ENCODE results near the gene SELENOK. TPM values are rescaled to one million over a fixed set of nuclear protein-coding genes. Genes with fewer than 3 reads are reported as not detected.
A peak's percentile ranks its signal among the peaks of the same experiment; 100 is the strongest.

The SELENOK gene
- total and polyA plus RNA-seq, 2 of the 13 experiments (the other 11 are each of a cell fraction or from before 2014, with no cell fraction given) = 67.0 to 81.0 TPM

DNA sequence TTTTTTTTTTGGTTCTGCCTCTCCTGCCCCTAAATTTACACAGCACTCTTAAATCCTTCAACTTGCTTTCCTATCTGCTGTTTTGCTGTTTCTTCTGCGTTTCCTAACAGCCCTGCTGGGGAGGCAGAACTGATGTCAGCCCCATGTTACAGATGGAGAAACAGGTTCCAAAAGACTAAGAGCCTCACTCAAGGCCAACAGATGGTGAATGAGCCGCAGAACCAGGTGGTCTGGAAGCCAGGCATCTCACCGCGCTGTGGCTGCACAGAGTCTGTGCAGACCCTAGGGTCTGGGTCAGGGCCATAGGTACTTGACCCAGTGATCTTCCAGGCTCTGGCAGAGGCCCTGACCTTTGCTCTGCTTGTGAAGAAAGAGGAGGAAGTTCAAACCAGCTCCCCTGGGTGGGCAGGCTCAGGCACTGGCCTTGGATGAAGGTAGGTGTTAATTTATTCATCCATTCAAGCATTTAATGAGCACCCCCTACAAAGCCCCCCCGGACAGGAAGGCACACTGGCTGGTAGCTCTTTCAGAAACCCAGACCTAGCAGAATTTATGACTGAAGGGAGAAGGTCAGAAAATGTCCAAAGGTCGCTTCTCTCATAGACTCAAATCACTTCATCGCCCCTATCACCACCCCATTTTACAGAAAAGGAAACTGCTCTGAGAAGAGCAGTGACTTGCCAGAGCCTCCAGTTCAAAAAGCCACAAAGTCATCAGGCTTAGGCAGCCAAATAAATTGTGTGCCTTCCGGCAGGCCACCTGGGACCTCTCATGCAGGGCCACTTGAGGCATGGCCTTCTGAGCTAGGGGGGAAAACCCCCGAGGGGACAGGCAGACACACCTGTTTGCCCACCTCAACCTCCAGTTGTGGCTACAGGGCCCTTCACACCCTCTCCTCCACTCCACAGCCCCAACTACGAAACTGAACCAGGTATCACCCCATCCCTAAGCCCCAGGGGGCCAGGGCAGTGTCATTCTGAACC, 48.2 kb downstream of the SELENOK start:
- FAIRE-seq (no peak), ATAC-seq (peak; percentile 25), DNase-seq (ENCODE audit: low spot score) (no peak)
- WGBS (ENCODE audit: low lambda C conversion rate) = 0% methylated on average over 9 of the region's 10 CpGs
- BruUV-seq (replicated peaks) = no TSS peak
- peak overlapping the region; percentile 98 for H3K27ac ChIP-seq (ENCODE audit: extremely low read length, insufficient read depth, low read length)
- H3K27me3 ChIP-seq (ENCODE audit: control insufficient read depth in 1 of 2, insufficient read depth in 2 of 2, low read length in 2 of 2) = no peaks in the 10 kb centered on the region; a peak in 1 of 5 replicates
- peaks cover 76% of the 10 kb centered on the region for H3K4me1 ChIP-seq (ENCODE audit: insufficient read depth, low read length)
- POLR2A ChIA-PET = interaction anchor here (0.6 to 6.5 kb wide), 15 partner anchors 11 to 1810 kb away, joined by 3 to 156 read pairs (median 10); partner anchors contain the start of genes ACTR8, DCP1A and SELENOK
- H3K9ac ChIP-seq (ENCODE audit: insufficient read depth, low read depth, low read length) = peak overlapping the region; percentile 97
- in situ Hi-C loops (cut with HindIII; ENCODE audit: extremely low pct_ligation_motif_present, low pct_unique_long_range_greater_than_20kb) (no loop called here), intact Hi-C loops (cut with micrococcal nuclease; ENCODE audit: unreplicated experiment) (loop anchor here (2.0 to 5.0 kb wide), 3 partner anchors 36 to 47 kb away; partner anchors contain the start of gene SELENOK)
- H3K79me2 ChIP-seq (ENCODE audit: insufficient read depth, low read length) = peaks cover 83% of the 10 kb centered on the region
- H3K4me3 ChIP-seq (replicated peaks in 1 of 3; ENCODE audit: insufficient read depth in 1 of 3, low read depth in 2 of 3, low read length in 3 of 3) = peak overlapping the region; percentile 73 to 92 (median 77)
- CTCF ChIA-PET (ENCODE audit: low intra/inter-chr PET ratio, low total read pairs) = interaction anchor here (0.6 kb wide), 1 partner anchor 21 kb away, joined by 3 read pairs; no protein-coding TSS in a partner anchor
- peak overlapping the region; percentile 98 for H3K4me2 ChIP-seq (ENCODE audit: low read depth, low read length)
- H2AFZ ChIP-seq (ENCODE audit: low read length) = no peak overlapping the region
- no peaks in the 10 kb centered on the region for H3K9me3 ChIP-seq (ENCODE audit: low read length)
- peaks cover 6 to 27% of the 10 kb centered on the region in 2 experiments for H3K36me3 ChIP-seq (replicated peaks in 1 of 2; ENCODE audit: control insufficient read depth in 1 of 2, insufficient read depth in 2 of 2, low read length in 2 of 2)
- peaks cover 7% of the 10 kb centered on the region for H4K20me1 ChIP-seq (ENCODE audit: insufficient read depth, low read length)
- TF ChIP-seq ZKSCAN8 (CRISPR knock-in tag; IDR thresholded peaks at IDR 0.05; ENCODE audit: borderline replicate concordance) (no peak), MAFK (conservative IDR thresholded peaks at IDR 0.05 in 1 of 2, IDR thresholded peaks at IDR 0.05 in 1 of 2; ENCODE audit: low read length in 2 of 2) (no peak), ZNF468 (CRISPR knock-in tag; IDR thresholded peaks at IDR 0.05) (no peak), ZNF674 (CRISPR knock-in tag; IDR thresholded peaks at IDR 0.05; ENCODE audit: low read depth) (no peak), ZNF761 (CRISPR knock-in tag; conservative IDR thresholded peaks at IDR 0.05) (no peak; the same call in 1 of the 2 replicates), ZNF777 (CRISPR knock-in tag; IDR thresholded peaks at IDR 0.05) (no peak), KAT7 (CRISPR knock-in tag; IDR thresholded peaks at IDR 0.05; ENCODE audit: borderline replicate concordance) (no peak; the same call in 1 of the 2 replicates), MXD4 (CRISPR knock-in tag; IDR thresholded peaks at IDR 0.05) (no peak), ZBTB20 (CRISPR knock-in tag; IDR thresholded peaks at IDR 0.05; ENCODE audit: borderline replicate concordance, low read depth) (no peak; the same call in 1 of the 2 replicates), ZBTB26 (CRISPR knock-in tag; IDR thresholded peaks at IDR 0.05; ENCODE audit: borderline replicate concordance) (no peak), SCMH1 (CRISPR knock-in tag; IDR thresholded peaks at IDR 0.05; ENCODE audit: borderline replicate concordance) (no peak), ETV5 (CRISPR knock-in tag; IDR thresholded peaks at IDR 0.05; ENCODE audit: borderline replicate concordance) (peak; percentile 68), KLF6 (CRISPR knock-in tag; IDR thresholded peaks at IDR 0.05) (no peak; the same call in 1 of the 2 replicates), ZNF12 (CRISPR knock-in tag; IDR thresholded peaks at IDR 0.05) (no peak), TEAD2 (CRISPR knock-in tag; IDR thresholded peaks at IDR 0.05) (no peak), RBFOX2 (IDR thresholded peaks at IDR 0.05; ENCODE audit: low read depth, low read length) (peak; percentile 64), MATR3 (CRISPR knock-in tag; IDR thresholded peaks at IDR 0.05) (no peak), HMG20A (CRISPR knock-in tag; IDR thresholded peaks at IDR 0.05; ENCODE audit: borderline replicate concordance) (no peak)
- TF ChIP-seq, protein P1, sequence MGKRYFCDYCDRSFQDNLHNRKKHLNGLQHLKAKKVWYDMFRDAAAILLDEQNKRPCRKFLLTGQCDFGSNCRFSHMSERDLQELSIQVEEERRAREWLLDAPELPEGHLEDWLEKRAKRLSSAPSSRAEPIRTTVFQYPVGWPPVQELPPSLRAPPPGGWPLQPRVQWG (CRISPR knock-in tag; IDR thresholded peaks at IDR 0.05; ENCODE audit: borderline replicate concordance, low read depth) = no peak
- TF ChIP-seq, protein P2, sequence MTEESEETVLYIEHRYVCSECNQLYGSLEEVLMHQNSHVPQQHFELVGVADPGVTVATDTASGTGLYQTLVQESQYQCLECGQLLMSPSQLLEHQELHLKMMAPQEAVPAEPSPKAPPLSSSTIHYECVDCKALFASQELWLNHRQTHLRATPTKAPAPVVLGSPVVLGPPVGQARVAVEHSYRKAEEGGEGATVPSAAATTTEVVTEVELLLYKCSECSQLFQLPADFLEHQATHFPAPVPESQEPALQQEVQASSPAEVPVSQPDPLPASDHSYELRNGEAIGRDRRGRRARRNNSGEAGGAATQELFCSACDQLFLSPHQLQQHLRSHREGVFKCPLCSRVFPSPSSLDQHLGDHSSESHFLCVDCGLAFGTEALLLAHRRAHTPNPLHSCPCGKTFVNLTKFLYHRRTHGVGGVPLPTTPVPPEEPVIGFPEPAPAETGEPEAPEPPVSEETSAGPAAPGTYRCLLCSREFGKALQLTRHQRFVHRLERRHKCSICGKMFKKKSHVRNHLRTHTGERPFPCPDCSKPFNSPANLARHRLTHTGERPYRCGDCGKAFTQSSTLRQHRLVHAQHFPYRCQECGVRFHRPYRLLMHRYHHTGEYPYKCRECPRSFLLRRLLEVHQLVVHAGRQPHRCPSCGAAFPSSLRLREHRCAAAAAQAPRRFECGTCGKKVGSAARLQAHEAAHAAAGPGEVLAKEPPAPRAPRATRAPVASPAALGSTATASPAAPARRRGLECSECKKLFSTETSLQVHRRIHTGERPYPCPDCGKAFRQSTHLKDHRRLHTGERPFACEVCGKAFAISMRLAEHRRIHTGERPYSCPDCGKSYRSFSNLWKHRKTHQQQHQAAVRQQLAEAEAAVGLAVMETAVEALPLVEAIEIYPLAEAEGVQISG (CRISPR knock-in tag; IDR thresholded peaks at IDR 0.05) = no peak
